ENCODE measurements around the gene MTMR11.

The MTMR11 gene, protein sequence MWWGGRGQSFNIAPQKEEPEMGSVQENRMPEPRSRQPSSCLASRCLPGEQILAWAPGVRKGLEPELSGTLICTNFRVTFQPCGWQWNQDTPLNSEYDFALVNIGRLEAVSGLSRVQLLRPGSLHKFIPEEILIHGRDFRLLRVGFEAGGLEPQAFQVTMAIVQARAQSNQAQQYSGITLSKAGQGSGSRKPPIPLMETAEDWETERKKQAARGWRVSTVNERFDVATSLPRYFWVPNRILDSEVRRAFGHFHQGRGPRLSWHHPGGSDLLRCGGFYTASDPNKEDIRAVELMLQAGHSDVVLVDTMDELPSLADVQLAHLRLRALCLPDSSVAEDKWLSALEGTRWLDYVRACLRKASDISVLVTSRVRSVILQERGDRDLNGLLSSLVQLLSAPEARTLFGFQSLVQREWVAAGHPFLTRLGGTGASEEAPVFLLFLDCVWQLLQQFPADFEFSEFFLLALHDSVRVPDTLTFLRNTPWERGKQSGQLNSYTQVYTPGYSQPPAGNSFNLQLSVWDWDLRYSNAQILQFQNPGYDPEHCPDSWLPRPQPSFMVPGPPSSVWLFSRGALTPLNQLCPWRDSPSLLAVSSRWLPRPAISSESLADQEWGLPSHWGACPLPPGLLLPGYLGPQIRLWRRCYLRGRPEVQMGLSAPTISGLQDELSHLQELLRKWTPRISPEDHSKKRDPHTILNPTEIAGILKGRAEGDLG

DNA sequence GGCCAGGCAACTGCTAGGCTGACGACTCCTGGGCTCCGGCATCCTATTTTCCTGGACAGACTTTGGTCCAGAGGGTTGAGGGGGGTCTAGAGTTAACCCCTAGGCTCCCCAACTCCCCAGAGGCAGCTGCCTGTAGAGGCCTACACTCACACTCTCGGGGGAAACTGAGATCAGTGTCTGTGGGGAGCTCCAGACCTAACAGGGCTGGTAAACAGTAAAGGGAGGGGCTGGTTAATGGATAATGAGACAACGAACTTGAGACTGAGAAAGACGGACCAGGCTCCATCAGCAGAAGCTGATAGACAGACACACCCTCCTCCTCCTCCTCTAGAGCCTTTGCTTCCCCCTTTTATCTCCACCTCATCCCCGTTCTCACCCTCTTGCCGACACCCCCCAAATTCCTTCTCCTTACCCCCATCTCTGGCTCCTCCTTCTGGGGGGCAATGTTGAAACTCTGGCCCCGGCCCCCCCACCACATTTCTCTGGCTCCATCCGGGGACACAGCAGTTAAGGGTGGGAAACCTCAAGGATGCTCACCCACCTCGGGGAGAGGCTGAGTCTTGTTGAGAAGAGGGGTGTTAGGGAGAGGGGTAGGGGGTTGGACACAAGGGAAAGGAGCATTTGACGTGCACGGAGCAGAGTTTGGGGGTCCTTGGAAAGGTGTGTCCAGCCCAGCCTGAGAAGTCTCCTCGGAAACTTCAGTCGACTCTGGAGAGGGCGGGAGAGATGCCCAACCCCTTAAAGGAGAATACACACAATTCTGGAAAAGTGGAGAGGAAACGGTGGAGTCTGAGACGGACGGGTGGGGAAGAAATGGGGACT is at the start of gene MTMR11:
Gene MTMR11, minus strand, starts transcription at position 710 of the 822 bp plus-strand sequence. Its CDS starts 232 bp downstream, at position 478.
- H3K27ac ChIP-seq (ENCODE audit: low read depth, low read length): peak within 1 kb of the TSS; percentile 47
- no peaks in the 10 kb centered on the region for H3K9me3 ChIP-seq (ENCODE audit: control insufficient read depth in 1 of 2, low read length in 2 of 2)
- H3K4me1 ChIP-seq (ENCODE audit: control insufficient read depth in 1 of 2, insufficient read depth in 2 of 2, low read length in 2 of 2): peaks cover 50 to 58% of the 10 kb centered on the region in 2 donors
- H3K9ac ChIP-seq (ENCODE audit: low read depth in 1 of 2, low read length in 2 of 2): peak within 1 kb of the TSS; percentile 86 to 92
- H3K4me3 ChIP-seq (ENCODE audit: low read depth in 1 of 2, low read length in 2 of 2): peak within 1 kb of the TSS; percentile 81 to 84
- H3K27me3 ChIP-seq (ENCODE audit: control insufficient read depth in 1 of 2, insufficient read depth in 2 of 2, low read length in 2 of 2): no peaks in the 10 kb centered on the region
- H3K36me3 ChIP-seq (ENCODE audit: control insufficient read depth in 1 of 2, insufficient read depth in 2 of 2, low read length in 2 of 2): peaks cover 17 to 26% of the 10 kb centered on the region in 2 donors

DNA sequence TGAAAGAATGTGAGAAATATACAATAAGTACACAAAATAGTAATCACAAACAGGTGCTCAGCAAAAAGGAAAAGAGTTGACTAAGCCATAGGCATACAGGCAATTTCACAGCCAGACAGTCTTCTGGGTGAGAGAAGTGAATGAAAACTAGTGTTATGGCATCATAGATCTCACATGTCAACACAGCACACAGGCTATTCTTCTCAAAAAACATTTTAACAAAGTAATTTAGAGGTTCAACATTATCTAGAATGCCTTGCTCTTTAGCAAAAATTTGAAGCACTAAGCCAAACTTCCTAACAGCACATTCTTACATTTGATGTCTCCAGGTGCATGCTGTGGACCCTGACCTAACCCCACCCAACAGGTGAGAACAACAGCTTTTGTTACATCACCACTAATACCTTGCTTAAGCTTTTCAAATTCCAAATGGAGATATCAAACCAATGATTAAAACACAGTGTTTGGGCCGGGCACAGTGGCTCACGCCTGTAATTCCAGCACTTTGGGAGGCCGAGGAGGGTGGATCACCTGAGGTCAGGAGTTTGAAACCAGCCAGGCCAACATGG is 43.4 kb upstream of the MTMR11 start:
- H3K27ac ChIP-seq (ENCODE audit: low read depth, low read length): no peak overlapping the region
- H3K9me3 ChIP-seq (ENCODE audit: control insufficient read depth in 1 of 2, low read length in 2 of 2): no peaks in the 10 kb centered on the region
- H3K27me3 ChIP-seq (ENCODE audit: control insufficient read depth in 1 of 2, insufficient read depth in 2 of 2, low read length in 2 of 2): no peaks in the 10 kb centered on the region
- H3K36me3 ChIP-seq (ENCODE audit: control insufficient read depth in 1 of 2, insufficient read depth in 2 of 2, low read length in 2 of 2): peaks cover 6 to 11% of the 10 kb centered on the region in 2 donors
- no peak overlapping the region for H3K4me3 ChIP-seq (ENCODE audit: low read depth in 1 of 2, low read length in 2 of 2)
- H3K9ac ChIP-seq (ENCODE audit: low read depth in 1 of 2, low read length in 2 of 2): no peak overlapping the region
- H3K4me1 ChIP-seq (ENCODE audit: control insufficient read depth in 1 of 2, insufficient read depth in 2 of 2, low read length in 2 of 2): peaks cover 20 to 26% of the 10 kb centered on the region in 2 donors

DNA sequence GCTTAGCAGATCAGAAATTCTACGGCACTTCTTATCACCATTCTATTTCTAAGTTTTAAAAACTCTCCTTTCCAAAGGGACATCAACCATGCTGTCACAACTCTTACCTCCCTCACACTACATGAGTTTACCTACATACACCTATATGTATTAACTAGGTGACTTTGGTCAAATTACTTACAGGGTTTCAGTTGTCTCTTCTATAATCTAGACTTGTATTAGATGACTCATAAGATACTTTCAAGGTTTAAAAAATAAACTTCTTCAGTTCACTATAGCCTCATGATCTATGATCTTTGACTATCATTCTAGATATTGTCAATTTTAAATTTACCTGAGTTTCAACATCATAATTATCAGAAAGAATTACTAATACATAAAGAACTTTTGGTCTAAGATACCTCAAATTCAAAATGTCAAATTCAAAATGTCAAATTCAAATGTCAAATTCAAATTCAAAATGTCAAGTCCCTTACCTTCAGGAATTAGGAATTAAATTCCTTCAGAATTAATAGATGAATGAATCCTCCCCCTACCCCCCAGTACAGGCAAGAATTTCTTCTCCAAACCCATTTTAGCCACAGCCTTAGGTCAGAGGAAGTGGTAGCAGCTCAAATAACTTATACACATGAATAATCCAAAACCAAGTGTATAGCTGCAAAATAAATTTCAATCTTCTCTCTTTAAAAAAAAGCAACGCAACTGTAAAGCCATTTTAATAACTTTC is 42.7 kb upstream of the MTMR11 start:
- no peak overlapping the region for H3K9ac ChIP-seq (ENCODE audit: low read depth in 1 of 2, low read length in 2 of 2)
- no peak overlapping the region for H3K27ac ChIP-seq (ENCODE audit: low read depth, low read length)
- H3K27me3 ChIP-seq (ENCODE audit: control insufficient read depth in 1 of 2, insufficient read depth in 2 of 2, low read length in 2 of 2): no peaks in the 10 kb centered on the region
- H3K4me3 ChIP-seq (ENCODE audit: low read depth in 1 of 2, low read length in 2 of 2): no peak overlapping the region
- H3K9me3 ChIP-seq (ENCODE audit: control insufficient read depth in 1 of 2, low read length in 2 of 2): no peaks in the 10 kb centered on the region
- peaks cover 20 to 26% of the 10 kb centered on the region in 2 donors for H3K4me1 ChIP-seq (ENCODE audit: control insufficient read depth in 1 of 2, insufficient read depth in 2 of 2, low read length in 2 of 2)
- peaks cover 7 to 15% of the 10 kb centered on the region in 2 donors for H3K36me3 ChIP-seq (ENCODE audit: control insufficient read depth in 1 of 2, insufficient read depth in 2 of 2, low read length in 2 of 2)

DNA sequence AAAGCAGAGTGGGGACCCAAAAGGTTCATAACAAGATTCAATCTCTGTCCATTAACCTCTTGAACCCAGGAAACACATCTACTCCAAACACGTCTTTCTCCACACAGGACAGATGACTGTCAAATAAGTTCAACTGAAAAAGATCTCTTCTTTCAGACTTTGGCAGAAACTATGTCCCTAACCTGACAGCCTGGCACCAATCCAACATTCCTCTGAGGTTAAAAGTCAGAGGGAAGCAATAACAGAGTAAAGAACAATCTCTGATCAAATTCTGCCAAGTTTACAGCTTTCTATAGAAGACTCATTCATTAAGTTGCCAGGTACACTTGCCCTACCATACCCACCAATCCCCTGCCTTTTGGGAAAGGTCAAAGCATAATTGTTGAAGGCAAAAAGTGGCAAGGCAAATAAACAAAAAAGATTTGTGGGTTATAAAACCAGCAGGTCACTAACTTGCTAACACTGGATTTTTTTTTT is 41.9 kb upstream of the MTMR11 start:
- no peaks in the 10 kb centered on the region for H3K9me3 ChIP-seq (ENCODE audit: control insufficient read depth in 1 of 2, low read length in 2 of 2)
- H3K4me1 ChIP-seq (ENCODE audit: control insufficient read depth in 1 of 2, insufficient read depth in 2 of 2, low read length in 2 of 2): peaks cover 20 to 26% of the 10 kb centered on the region in 2 donors
- H3K27ac ChIP-seq (ENCODE audit: low read depth, low read length): no peak overlapping the region
- H3K36me3 ChIP-seq (ENCODE audit: control insufficient read depth in 1 of 2, insufficient read depth in 2 of 2, low read length in 2 of 2): peaks cover 7 to 19% of the 10 kb centered on the region in 2 donors
- no peaks in the 10 kb centered on the region for H3K27me3 ChIP-seq (ENCODE audit: control insufficient read depth in 1 of 2, insufficient read depth in 2 of 2, low read length in 2 of 2)
- no peak overlapping the region for H3K9ac ChIP-seq (ENCODE audit: low read depth in 1 of 2, low read length in 2 of 2)
- H3K4me3 ChIP-seq (ENCODE audit: low read depth in 1 of 2, low read length in 2 of 2): peak overlapping the region in 1 of 2 donors; percentile 13

DNA sequence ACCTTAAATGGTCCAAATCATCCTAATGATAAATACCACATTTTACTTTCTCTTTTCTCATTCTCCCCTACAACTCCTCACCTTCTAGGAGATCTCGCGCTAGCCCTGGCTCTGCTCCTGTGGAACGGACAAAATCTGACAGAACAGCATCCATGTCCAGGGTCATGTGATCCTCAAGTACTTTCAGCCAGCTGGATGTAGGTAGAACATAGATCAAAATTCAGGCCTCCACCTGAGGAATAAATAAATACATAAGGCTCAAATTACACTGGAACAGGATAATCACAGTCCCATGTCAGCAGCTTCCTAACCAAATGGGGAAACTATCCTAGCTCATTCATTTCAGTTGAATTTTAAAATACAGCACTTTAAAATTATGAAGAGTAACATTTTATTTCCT is 40.7 kb upstream of the MTMR11 start:
- Histone ChIP-seq H3K9ac (ENCODE audit: low read depth in 1 of 2, low read length in 2 of 2) (no peak overlapping the region), H3K36me3 (ENCODE audit: control insufficient read depth in 1 of 2, insufficient read depth in 2 of 2, low read length in 2 of 2) (peaks cover 10 to 29% of the 10 kb centered on the region in 2 donors), H3K27me3 (ENCODE audit: control insufficient read depth in 1 of 2, insufficient read depth in 2 of 2, low read length in 2 of 2) (no peaks in the 10 kb centered on the region), H3K9me3 (ENCODE audit: control insufficient read depth in 1 of 2, low read length in 2 of 2) (no peaks in the 10 kb centered on the region), H3K4me1 (ENCODE audit: control insufficient read depth in 1 of 2, insufficient read depth in 2 of 2, low read length in 2 of 2) (peaks cover 20 to 26% of the 10 kb centered on the region in 2 donors), H3K27ac (ENCODE audit: low read depth, low read length) (no peak overlapping the region), H3K4me3 (ENCODE audit: low read depth in 1 of 2, low read length in 2 of 2) (no peak overlapping the region)

DNA sequence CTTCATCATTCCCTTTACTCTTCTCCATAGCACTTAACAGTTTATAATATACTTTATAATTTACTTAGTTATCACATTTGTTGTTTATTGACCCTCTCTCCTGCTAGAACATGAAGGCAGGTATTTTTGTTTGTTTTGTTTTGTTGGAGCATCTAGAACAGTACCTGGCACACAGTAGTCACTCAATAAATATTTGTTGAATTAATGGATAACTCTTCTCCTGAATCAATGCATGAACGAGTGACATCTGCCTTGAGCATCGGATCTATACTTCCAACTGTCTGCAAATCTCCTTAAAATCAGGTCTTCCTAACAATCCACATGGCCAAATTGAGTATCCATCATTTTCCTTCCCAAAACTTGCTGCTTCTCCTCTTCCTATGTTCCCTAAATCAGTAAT is 35.9 kb upstream of the MTMR11 start:
- no peak overlapping the region for H3K27ac ChIP-seq (ENCODE audit: low read depth, low read length)
- H3K4me3 ChIP-seq (ENCODE audit: low read depth in 1 of 2, low read length in 2 of 2): no peak overlapping the region
- H3K9ac ChIP-seq (ENCODE audit: low read depth in 1 of 2, low read length in 2 of 2): no peak overlapping the region
- H3K36me3 ChIP-seq (ENCODE audit: control insufficient read depth in 1 of 2, insufficient read depth in 2 of 2, low read length in 2 of 2): peaks cover 24 to 60% of the 10 kb centered on the region in 2 donors
- no peaks in the 10 kb centered on the region for H3K9me3 ChIP-seq (ENCODE audit: control insufficient read depth in 1 of 2, low read length in 2 of 2)
- no peaks in the 10 kb centered on the region for H3K4me1 ChIP-seq (ENCODE audit: control insufficient read depth in 1 of 2, insufficient read depth in 2 of 2, low read length in 2 of 2)
- no peaks in the 10 kb centered on the region for H3K27me3 ChIP-seq (ENCODE audit: control insufficient read depth in 1 of 2, insufficient read depth in 2 of 2, low read length in 2 of 2)

DNA sequence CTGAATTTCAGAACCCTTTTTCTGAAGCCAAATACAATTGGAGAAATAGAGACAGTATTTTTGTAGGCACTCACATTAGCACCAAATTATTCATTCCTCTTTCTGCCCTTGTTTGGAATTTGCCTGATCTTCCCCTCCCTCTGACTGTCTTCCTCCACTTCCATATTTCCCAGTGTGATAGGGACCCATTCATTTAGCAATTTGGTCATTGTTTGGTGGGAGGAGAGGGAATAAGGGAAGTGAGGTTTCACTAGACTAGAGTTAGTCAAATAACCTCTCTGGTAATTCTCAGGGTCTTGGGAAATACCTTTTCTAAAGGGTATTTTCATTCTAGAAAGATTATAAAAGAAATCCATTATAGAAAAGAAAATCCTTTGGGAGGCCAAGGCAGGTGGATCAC is 31.0 kb upstream of the MTMR11 start:
- no peak overlapping the region for H3K27ac ChIP-seq (ENCODE audit: low read depth, low read length)
- H3K27me3 ChIP-seq (ENCODE audit: control insufficient read depth in 1 of 2, insufficient read depth in 2 of 2, low read length in 2 of 2): no peaks in the 10 kb centered on the region
- H3K4me1 ChIP-seq (ENCODE audit: control insufficient read depth in 1 of 2, insufficient read depth in 2 of 2, low read length in 2 of 2): no peaks in the 10 kb centered on the region
- no peak overlapping the region for H3K9ac ChIP-seq (ENCODE audit: low read depth in 1 of 2, low read length in 2 of 2)
- no peaks in the 10 kb centered on the region for H3K9me3 ChIP-seq (ENCODE audit: control insufficient read depth in 1 of 2, low read length in 2 of 2)
- H3K4me3 ChIP-seq (ENCODE audit: low read depth in 1 of 2, low read length in 2 of 2): no peak overlapping the region
- H3K36me3 ChIP-seq (ENCODE audit: control insufficient read depth in 1 of 2, insufficient read depth in 2 of 2, low read length in 2 of 2): peaks cover 33 to 68% of the 10 kb centered on the region in 2 donors

DNA sequence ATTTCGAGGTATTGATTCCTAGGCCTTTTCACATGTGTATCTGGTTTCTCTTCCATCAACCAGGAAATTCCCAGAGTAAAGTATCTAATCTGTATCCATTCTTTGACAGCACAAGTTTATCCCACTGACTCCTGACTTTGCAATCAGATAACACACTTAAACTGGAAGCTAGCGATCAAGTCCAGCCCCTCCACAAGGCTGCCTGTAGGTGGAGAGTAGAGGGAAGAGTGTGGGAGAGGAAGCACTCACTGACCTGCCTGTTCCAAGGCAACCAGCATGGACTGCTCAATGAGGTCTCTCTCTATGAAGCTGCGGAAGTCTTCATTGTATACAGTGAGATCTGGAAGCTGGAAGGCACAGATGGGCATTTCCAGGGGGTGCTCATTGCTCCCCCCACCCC is 30.4 kb upstream of the MTMR11 start:
- H3K4me3 ChIP-seq (ENCODE audit: low read depth in 1 of 2, low read length in 2 of 2): no peak overlapping the region
- H3K27ac ChIP-seq (ENCODE audit: low read depth, low read length): no peak overlapping the region
- H3K4me1 ChIP-seq (ENCODE audit: control insufficient read depth in 1 of 2, insufficient read depth in 2 of 2, low read length in 2 of 2): peaks cover 3 to 6% of the 10 kb centered on the region in 2 donors
- H3K36me3 ChIP-seq (ENCODE audit: control insufficient read depth in 1 of 2, insufficient read depth in 2 of 2, low read length in 2 of 2): peaks cover 30 to 66% of the 10 kb centered on the region in 2 donors
- no peaks in the 10 kb centered on the region for H3K27me3 ChIP-seq (ENCODE audit: control insufficient read depth in 1 of 2, insufficient read depth in 2 of 2, low read length in 2 of 2)
- no peak overlapping the region for H3K9ac ChIP-seq (ENCODE audit: low read depth in 1 of 2, low read length in 2 of 2)
- H3K9me3 ChIP-seq (ENCODE audit: control insufficient read depth in 1 of 2, low read length in 2 of 2): no peaks in the 10 kb centered on the region

DNA sequence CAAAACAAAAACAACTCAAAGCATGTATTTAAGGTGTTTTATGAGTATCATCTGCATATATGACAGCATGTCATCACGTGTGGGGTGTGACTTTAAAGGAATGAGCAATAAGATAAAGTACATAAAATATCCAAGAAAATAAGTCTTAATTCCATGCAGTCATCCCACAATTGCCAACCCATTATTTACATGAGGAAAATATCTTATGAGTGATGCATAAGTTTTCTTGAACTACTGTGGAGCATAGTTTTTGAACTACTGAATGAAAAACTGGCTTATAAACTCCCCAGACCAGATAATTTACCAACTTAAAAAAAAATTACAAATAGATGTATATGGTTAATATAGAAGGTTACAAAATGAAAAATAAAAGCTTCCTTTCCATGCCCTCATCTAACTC is 29.7 kb upstream of the MTMR11 start:
- no peak overlapping the region for H3K9ac ChIP-seq (ENCODE audit: low read depth in 1 of 2, low read length in 2 of 2)
- H3K4me1 ChIP-seq (ENCODE audit: control insufficient read depth in 1 of 2, insufficient read depth in 2 of 2, low read length in 2 of 2): peaks cover 3 to 9% of the 10 kb centered on the region in 2 donors
- no peak overlapping the region for H3K27ac ChIP-seq (ENCODE audit: low read depth, low read length)
- H3K27me3 ChIP-seq (ENCODE audit: control insufficient read depth in 1 of 2, insufficient read depth in 2 of 2, low read length in 2 of 2): no peaks in the 10 kb centered on the region
- peaks cover 27 to 62% of the 10 kb centered on the region in 2 donors for H3K36me3 ChIP-seq (ENCODE audit: control insufficient read depth in 1 of 2, insufficient read depth in 2 of 2, low read length in 2 of 2)
- no peak overlapping the region for H3K4me3 ChIP-seq (ENCODE audit: low read depth in 1 of 2, low read length in 2 of 2)
- no peaks in the 10 kb centered on the region for H3K9me3 ChIP-seq (ENCODE audit: control insufficient read depth in 1 of 2, low read length in 2 of 2)

All from duodenal mucosa (tissue), 2 donors.